ENCODE data around the gene PHF5A.
"Not testable (repeated sequence)": the region's sequence is repeated elsewhere in the genome, so short reads cannot be mapped to it uniquely, and the experiment has no call there.

The PHF5A gene

GRCh38 chr22:41487037-41487935, 18.8 kb upstream of the PHF5A start:
- no peak for DNase-seq

- DNase-seq = no peak
These were observed 16.5 kb upstream of the PHF5A start for GRCh38 chr22:41485033-41485432.

GRCh38 chr22:41482319-41482935, 13.9 kb upstream of the PHF5A start:
- DNase-seq = no peak

- DNase-seq = no peak
These were observed 13.4 kb upstream of the PHF5A start for GRCh38 chr22:41481925-41482318.

GRCh38 chr22:41481131-41481830, 12.8 kb upstream of the PHF5A start:
- DNase-seq = no peak

GRCh38 chr22:41480397-41480735, 11.9 kb upstream of the PHF5A start:
- DNase-seq = no peak

GRCh38 chr22:41479671-41480396, 11.3 kb upstream of the PHF5A start:
- DNase-seq = no peak

- no peak for DNase-seq
These were observed 10.5 kb upstream of the PHF5A start for GRCh38 chr22:41478891-41479521.

- no peak for DNase-seq
These were observed 10.0 kb upstream of the PHF5A start for GRCh38 chr22:41478473-41478872.

- no peak for DNase-seq
These were observed 6.5 kb upstream of the PHF5A start for GRCh38 chr22:41474872-41475451.

- DNase-seq = no peak
These were observed 3.1 kb upstream of the PHF5A start for GRCh38 chr22:41471568-41471967.

- no peak for DNase-seq
These were observed 2.4 kb upstream of the PHF5A start for GRCh38 chr22:41470886-41471285.

GRCh38 chr22:41469218-41469851, 843 bp upstream of the PHF5A start:
- peak; percentile 11 for DNase-seq

GRCh38 chr22:41461901-41462300, 6.6 kb downstream of the PHF5A start:
- no peak for DNase-seq

- not testable (repeated sequence) for DNase-seq
These were observed 8.4 kb downstream of the PHF5A start for GRCh38 chr22:41460071-41460470.

GRCh38 chr22:41459431-41459830, 9.1 kb downstream of the PHF5A start:
- DNase-seq = no peak

- no peak for DNase-seq
These were observed 10.2 kb downstream of the PHF5A start for GRCh38 chr22:41458161-41458728.

GRCh38 chr22:41448189-41448808, 20.2 kb downstream of the PHF5A start:
- peak; percentile 77 for DNase-seq

GRCh38 chr22:41447435-41448188, 20.9 kb downstream of the PHF5A start:
- peak; percentile 47 for DNase-seq

Data from NK-92 treated with Interleukin-12 subunit alpha and Interleukin-12 subunit beta, amount 100 ng/mL, for 24 hours (cell line).